Measurements from ENCODE around the gene LRRC4C.

The LRRC4C gene

DNA sequence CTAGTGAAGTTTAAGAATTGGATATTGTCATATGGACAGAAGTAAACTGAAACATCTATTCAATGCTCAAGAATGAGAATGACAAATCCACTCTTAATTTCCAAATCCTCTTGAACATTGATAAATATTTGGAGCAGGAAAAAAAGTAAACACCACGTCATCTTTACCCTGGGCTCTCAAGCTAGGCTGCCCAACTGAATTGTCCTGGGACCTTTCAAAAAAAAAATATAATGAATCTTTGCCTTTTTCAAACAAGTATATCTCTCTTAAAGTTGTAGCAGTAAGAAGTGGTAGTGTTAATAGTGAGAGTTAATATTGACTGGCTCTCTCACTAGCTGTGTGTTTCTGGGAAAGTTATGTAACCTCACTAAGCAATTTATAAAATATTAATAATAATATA lies 374.3 kb downstream of the LRRC4C start:
- H3K9me3 ChIP-seq = no peaks in the 10 kb centered on the region
- H3K4me1 ChIP-seq = no peaks in the 10 kb centered on the region
- no peaks in the 10 kb centered on the region for H3K36me3 ChIP-seq
- no peak overlapping the region for H3K4me3 ChIP-seq
- no peak for DNase-seq
- H3K27me3 ChIP-seq = no peaks in the 10 kb centered on the region
- TF ChIP-seq CTCF (IDR thresholded peaks at IDR 0.05) = no peak
- intact Hi-C loops (cut with DNase I; ENCODE audit: low total_unique reads) = no loop called here
- no peak overlapping the region for H3K27ac ChIP-seq

DNA sequence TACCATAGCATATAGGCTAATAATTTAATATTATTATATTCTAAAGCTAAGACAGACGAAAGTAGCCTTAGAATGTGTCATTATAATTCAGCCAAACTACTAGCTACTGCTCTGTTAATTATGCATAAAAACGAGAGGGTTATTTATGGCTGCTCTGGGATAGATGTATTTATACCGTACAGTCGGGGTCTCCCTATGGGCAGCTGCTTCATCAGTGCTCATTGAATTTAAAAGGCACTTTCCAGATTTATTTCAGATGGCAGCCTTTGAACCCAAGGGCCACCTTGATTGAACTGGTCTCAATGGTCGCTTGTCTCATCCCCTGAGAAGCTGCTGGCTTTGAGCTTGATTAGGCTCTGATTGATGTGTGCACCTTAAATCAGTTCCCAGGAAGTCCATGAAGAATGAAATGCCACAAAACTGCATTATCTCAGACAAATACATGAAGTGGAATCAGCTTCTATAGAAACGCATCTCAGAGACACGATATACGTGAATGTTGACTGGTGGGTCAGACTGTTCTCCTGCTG lies 377.6 kb downstream of the LRRC4C start:
- H3K4me1 ChIP-seq = no peaks in the 10 kb centered on the region
- intact Hi-C loops (cut with DNase I; ENCODE audit: low total_unique reads) = no loop called here
- H3K4me3 ChIP-seq = no peak overlapping the region
- H3K36me3 ChIP-seq = no peaks in the 10 kb centered on the region
- H3K27ac ChIP-seq = no peak overlapping the region
- H3K27me3 ChIP-seq = no peaks in the 10 kb centered on the region
- no peaks in the 10 kb centered on the region for H3K9me3 ChIP-seq
- DNase-seq = no peak
- no peak for TF ChIP-seq CTCF (IDR thresholded peaks at IDR 0.05)

GRCh38 chr11:41074318-41074717 lies 385.1 kb downstream of the LRRC4C start:
- H3K27ac ChIP-seq = no peak overlapping the region
- H3K27me3 ChIP-seq = no peaks in the 10 kb centered on the region
- H3K36me3 ChIP-seq = no peaks in the 10 kb centered on the region
- no peak overlapping the region for H3K4me3 ChIP-seq
- no peaks in the 10 kb centered on the region for H3K4me1 ChIP-seq
- intact Hi-C loops (cut with DNase I; ENCODE audit: low total_unique reads) = no loop called here
- TF ChIP-seq CTCF (IDR thresholded peaks at IDR 0.05) = no peak
- DNase-seq = no peak
- H3K9me3 ChIP-seq = peaks cover 0 to 3% (median 0%) of the 10 kb centered on the region in 3 donors

DNA sequence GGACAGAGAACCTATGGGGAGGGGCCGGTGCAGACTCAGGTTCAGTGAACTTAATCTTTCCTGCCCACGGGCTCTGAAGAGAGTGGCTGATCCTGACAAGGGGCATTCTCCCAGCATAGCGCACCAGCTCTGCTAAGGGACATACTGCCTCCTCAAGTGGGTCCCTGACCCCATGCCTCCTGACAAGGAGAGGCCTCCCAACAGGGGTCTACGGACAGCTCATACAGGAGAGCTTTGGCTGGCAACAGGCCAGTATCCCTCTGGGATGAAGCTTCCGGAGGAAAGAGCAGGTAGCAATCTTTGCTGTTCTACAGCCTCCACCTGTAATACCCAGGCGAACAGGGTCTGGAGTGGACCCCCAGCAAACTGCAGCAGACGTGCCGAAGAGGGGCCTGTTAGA lies 394.0 kb downstream of the LRRC4C start:
- Histone ChIP-seq H3K9me3 (peaks cover 0 to 13% (median 0%) of the 10 kb centered on the region in 3 donors), H3K27me3 (no peaks in the 10 kb centered on the region), H3K27ac (no peak overlapping the region), H3K4me3 (no peak overlapping the region), H3K4me1 (no peaks in the 10 kb centered on the region), H3K36me3 (no peaks in the 10 kb centered on the region)
- TF ChIP-seq CTCF (IDR thresholded peaks at IDR 0.05) = no peak
- DNase-seq = no peak
- intact Hi-C loops (cut with DNase I; ENCODE audit: low total_unique reads) = no loop called here

DNA sequence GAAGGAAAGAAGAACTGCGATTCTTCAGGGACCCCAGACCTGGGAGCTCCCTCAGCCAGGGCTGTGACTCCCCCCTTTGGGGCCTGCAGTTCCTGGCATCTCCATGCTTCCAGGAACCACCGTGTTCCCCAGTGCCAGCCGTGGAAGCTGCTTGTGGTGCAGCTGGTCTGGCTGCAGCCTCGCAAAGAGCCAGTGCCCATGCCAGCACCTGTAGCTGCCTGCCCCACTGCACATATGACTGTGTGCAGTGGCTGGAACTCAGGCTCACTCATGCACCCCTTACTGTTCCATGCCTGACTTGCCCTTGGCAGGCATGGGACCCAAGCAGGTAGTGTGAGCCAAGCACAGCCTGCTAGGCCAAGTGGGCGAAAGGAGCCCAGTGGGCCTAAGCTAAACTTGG lies 401.3 kb downstream of the LRRC4C start:
- TF ChIP-seq CTCF (IDR thresholded peaks at IDR 0.05) = no peak
- intact Hi-C loops (cut with DNase I; ENCODE audit: low total_unique reads) = no loop called here
- no peaks in the 10 kb centered on the region for H3K4me1 ChIP-seq

More for the DNA sequence above, 401.3 kb downstream of the LRRC4C start:
- Histone ChIP-seq H3K27ac (no peak overlapping the region), H3K36me3 (no peaks in the 10 kb centered on the region), H3K27me3 (no peaks in the 10 kb centered on the region), H3K9me3 (no peaks in the 10 kb centered on the region), H3K4me3 (no peak overlapping the region)
- DNase-seq = no peak

All from tibial artery (tissue), 4 donors.